Esophagus muscularis mucosa (tissue), 3 donors: Measurements from ENCODE around the gene DIPK1A.

Experiments
- CTCF ChIP-seq, 3 experiments: fragments of 200-600 bp in 2 of 3; fragments of 450-650 bp in 1 of 3; sonication (generic) in 2 of 3; IDR thresholded peaks; one replicate each; pipeline ENCODE4 v1.5.1; 2017 to 2019; ENCODE audit warnings: antibody characterized with exemption in 3 of 3, mild to moderate bottlenecking in 2 of 3, moderate library complexity in 1 of 3
- POLR2A ChIP-seq: fragments of 450-650 bp; IDR thresholded peaks from one replicate; pipeline ENCODE4 v1.6.1; 2017; ENCODE audit warnings: antibody characterized with exemption, moderate library complexity, mild to moderate bottlenecking, low read depth
- POLR2AphosphoS5 ChIP-seq, 2 donors: sonication (generic); formaldehyde crosslinking; IDR thresholded peaks; one replicate each; pipeline ENCODE4 v1.6.1; 2017; ENCODE audit warnings: antibody characterized with exemption in 2 of 2

- TF ChIP-seq CTCF (IDR thresholded peaks at IDR 0.05) (no peak), POLR2A (no peak), POLR2AphosphoS5 (IDR thresholded peaks at IDR 0.05) (no peak)
These were observed 20.7 kb downstream of the DIPK1A start for GRCh38 chr1:92940541-92940940.
